HFFc6 (cell line): Measurements from ENCODE around the gene IREB2. TPM values are rescaled to one million over a fixed set of nuclear protein-coding genes. Genes with fewer than 3 reads are reported as not detected.

Experiments used
- DNase-seq: peaks from one replicate; pipeline ENCODE4 v3.0.0-alpha.2; 2018
- H3K27ac Mint-ChIP-seq: 2 replicates; pipeline ENCODE4 v1.8.0; 2020; ENCODE audit warnings: mild to moderate bottlenecking, mixed read lengths
- H3K27me3 Mint-ChIP-seq: 2 replicates; pipeline ENCODE4 v1.8.0; 2021; ENCODE audit warnings: mild to moderate bottlenecking, moderate library complexity, mixed read lengths; ENCODE audit not compliant: insufficient read depth
- H3K36me3 Mint-ChIP-seq: 2 replicates; pipeline ENCODE4 v1.8.0; 2021; ENCODE audit warnings: low read depth, mixed read lengths
- H3K4me1 Mint-ChIP-seq: 2 replicates; pipeline ENCODE4 v1.8.0; 2020; ENCODE audit warnings: low read depth, mixed read lengths
- H3K4me3 Mint-ChIP-seq: 2 replicates; pipeline ENCODE4 v1.8.0; 2020; ENCODE audit warnings: mild to moderate bottlenecking, moderate library complexity, mixed read lengths
- H3K9me3 Mint-ChIP-seq: 2 replicates; pipeline ENCODE4 v1.8.0; 2020; ENCODE audit warnings: mild to moderate bottlenecking, mixed read lengths
- total RNA-seq, 6 experiments: library from RNA; stranded (reverse); fragmentation: NEBNext Ultra II Directional; extraction: Animal tissue kit (Norgen Biotek cat#: 25700); gene quantifications; 2 replicates in 1 of 6; 3 replicates in 5 of 6; pipeline ENCODE4 v1.2.3, GENCODE V29; 2021
- TF ChIP-seq, protein P1 (sequence below): fragments of 200-600 bp; sonication (generic); IDR thresholded peaks from 2 replicates; pipeline ENCODE4 v1.5.0; 2021; ENCODE audit warnings: antibody characterized with exemption, mild to moderate bottlenecking

Gene IREB2
- total RNA-seq, 6 experiments from 2014 or later: 35.8 to 42.5 (median 38.5) TPM

DNA sequence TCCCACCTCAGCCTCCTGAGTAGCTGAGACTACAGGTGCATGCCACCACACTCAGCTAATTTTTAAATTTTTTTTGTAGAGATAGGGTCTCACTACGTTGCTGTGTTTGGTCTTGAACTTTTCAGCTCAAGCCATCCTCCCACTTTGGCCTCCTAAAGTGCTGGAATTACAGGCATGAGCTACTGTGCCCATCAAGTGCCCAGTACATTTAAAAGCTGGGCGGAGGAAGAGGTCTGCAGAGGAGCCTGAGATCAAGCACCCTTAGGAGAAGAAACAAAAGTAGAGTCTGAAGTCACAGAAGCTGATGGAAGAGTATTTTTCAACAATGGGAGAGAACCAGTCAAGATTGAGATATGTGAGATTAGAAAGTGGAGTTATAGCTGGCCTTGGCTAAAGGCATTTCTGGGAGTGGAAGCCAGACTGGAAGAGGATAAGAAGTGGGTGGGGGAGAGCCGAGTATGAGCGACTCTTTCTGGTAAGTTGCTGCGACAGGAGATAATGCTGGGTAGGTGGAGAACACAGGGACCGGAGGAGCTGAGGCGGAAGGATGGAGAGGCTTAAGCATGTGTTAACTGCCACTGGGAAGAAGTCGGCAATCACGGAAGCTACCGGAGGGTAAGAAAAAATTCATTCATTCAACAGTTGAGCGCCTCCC lies 782 bp upstream of the IREB2 start:
- Mint-ChIP-seq H3K9me3 (no peaks in the 10 kb centered on the region), H3K27ac (peak overlapping the region; percentile 93), H3K36me3 (peaks cover 16% of the 10 kb centered on the region), H3K4me1 (peaks cover 30% of the 10 kb centered on the region), H3K4me3 (peak overlapping the region; percentile 89), H3K27me3 (peaks cover 3% of the 10 kb centered on the region; the same call in 1 of the 2 replicates)
- DNase-seq: no peak
- TF ChIP-seq, protein P1, sequence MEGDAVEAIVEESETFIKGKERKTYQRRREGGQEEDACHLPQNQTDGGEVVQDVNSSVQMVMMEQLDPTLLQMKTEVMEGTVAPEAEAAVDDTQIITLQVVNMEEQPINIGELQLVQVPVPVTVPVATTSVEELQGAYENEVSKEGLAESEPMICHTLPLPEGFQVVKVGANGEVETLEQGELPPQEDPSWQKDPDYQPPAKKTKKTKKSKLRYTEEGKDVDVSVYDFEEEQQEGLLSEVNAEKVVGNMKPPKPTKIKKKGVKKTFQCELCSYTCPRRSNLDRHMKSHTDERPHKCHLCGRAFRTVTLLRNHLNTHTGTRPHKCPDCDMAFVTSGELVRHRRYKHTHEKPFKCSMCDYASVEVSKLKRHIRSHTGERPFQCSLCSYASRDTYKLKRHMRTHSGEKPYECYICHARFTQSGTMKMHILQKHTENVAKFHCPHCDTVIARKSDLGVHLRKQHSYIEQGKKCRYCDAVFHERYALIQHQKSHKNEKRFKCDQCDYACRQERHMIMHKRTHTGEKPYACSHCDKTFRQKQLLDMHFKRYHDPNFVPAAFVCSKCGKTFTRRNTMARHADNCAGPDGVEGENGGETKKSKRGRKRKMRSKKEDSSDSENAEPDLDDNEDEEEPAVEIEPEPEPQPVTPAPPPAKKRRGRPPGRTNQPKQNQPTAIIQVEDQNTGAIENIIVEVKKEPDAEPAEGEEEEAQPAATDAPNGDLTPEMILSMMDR: no peak

GRCh38 chr15:78438619-78439285 lies 736 bp downstream of the IREB2 start:
- Mint-ChIP-seq H3K27me3 (peaks cover 2% of the 10 kb centered on the region; the same call in 1 of the 2 replicates), H3K4me1 (peaks cover 35% of the 10 kb centered on the region), H3K36me3 (peaks cover 25% of the 10 kb centered on the region), H3K9me3 (no peaks in the 10 kb centered on the region), H3K27ac (peak overlapping the region; percentile 93), H3K4me3 (peak overlapping the region; percentile 89)
- DNase-seq: no peak
- TF ChIP-seq, protein P1: peak; percentile 65

- H3K9me3 Mint-ChIP-seq: no peaks in the 10 kb centered on the region
- peak overlapping the region; percentile 7; the same call in 1 of the 2 replicates for H3K27ac Mint-ChIP-seq
- DNase-seq: no peak
- TF ChIP-seq, protein P1: no peak
- peaks cover 40% of the 10 kb centered on the region for H3K36me3 Mint-ChIP-seq
- peaks cover 41% of the 10 kb centered on the region for H3K4me1 Mint-ChIP-seq
- peak overlapping the region; percentile 54 for H3K4me3 Mint-ChIP-seq
- H3K27me3 Mint-ChIP-seq: peaks cover 2% of the 10 kb centered on the region; the same call in 1 of the 2 replicates
Observed at GRCh38 chr15:78440375-78441373, 2.7 kb downstream of the IREB2 start.

- no peaks in the 10 kb centered on the region for H3K9me3 Mint-ChIP-seq
- no peak overlapping the region for H3K4me3 Mint-ChIP-seq
- TF ChIP-seq, protein P1: no peak
- peaks cover 39% of the 10 kb centered on the region for H3K36me3 Mint-ChIP-seq
- DNase-seq: no peak
- H3K27me3 Mint-ChIP-seq: no peaks in the 10 kb centered on the region
- H3K4me1 Mint-ChIP-seq: peaks cover 31% of the 10 kb centered on the region
- no peak overlapping the region; the same call in 1 of the 2 replicates for H3K27ac Mint-ChIP-seq
Observed at GRCh38 chr15:78444255-78444654, 6.2 kb downstream of the IREB2 start.

GRCh38 chr15:78445875-78446274 lies 7.9 kb downstream of the IREB2 start:
- no peaks in the 10 kb centered on the region for H3K27me3 Mint-ChIP-seq
- H3K4me3 Mint-ChIP-seq: no peak overlapping the region
- peaks cover 35% of the 10 kb centered on the region for H3K36me3 Mint-ChIP-seq
- TF ChIP-seq, protein P1: no peak
- no peak overlapping the region for H3K27ac Mint-ChIP-seq
- peaks cover 26% of the 10 kb centered on the region for H3K4me1 Mint-ChIP-seq
- DNase-seq: no peak
- H3K9me3 Mint-ChIP-seq: no peaks in the 10 kb centered on the region
